ENCODE measurements around the gene LRP8.

LRP8 gene

GRCh38 chr1:53341521-53341895, 13.6 kb upstream of the LRP8 start:
- no peak for DNase-seq (ENCODE audit: extremely low read depth in 1 of 2, low read depth in 1 of 2)

GRCh38 chr1:53340660-53341520, 13.0 kb upstream of the LRP8 start:
- no peak for DNase-seq (ENCODE audit: extremely low read depth in 1 of 2, low read depth in 1 of 2)

- no peak for DNase-seq (ENCODE audit: extremely low read depth in 1 of 2, low read depth in 1 of 2)
These were observed 12.1 kb upstream of the LRP8 start for GRCh38 chr1:53339736-53340635.

GRCh38 chr1:53338423-53338822, 10.6 kb upstream of the LRP8 start:
- no peak for DNase-seq (ENCODE audit: extremely low read depth in 1 of 2, low read depth in 1 of 2)

GRCh38 chr1:53337499-53337898, 9.6 kb upstream of the LRP8 start:
- no peak for DNase-seq (ENCODE audit: extremely low read depth in 1 of 2, low read depth in 1 of 2)

GRCh38 chr1:53336146-53336545, 8.3 kb upstream of the LRP8 start:
- DNase-seq (ENCODE audit: extremely low read depth in 1 of 2, low read depth in 1 of 2), result no peak

GRCh38 chr1:53335661-53336060, 7.8 kb upstream of the LRP8 start:
- DNase-seq (ENCODE audit: extremely low read depth in 1 of 2, low read depth in 1 of 2), result no peak

- DNase-seq (ENCODE audit: extremely low read depth in 1 of 2, low read depth in 1 of 2), result no peak
These were observed 6.9 kb upstream of the LRP8 start for GRCh38 chr1:53334781-53335180.

GRCh38 chr1:53334312-53334711, 6.4 kb upstream of the LRP8 start:
- no peak for DNase-seq (ENCODE audit: extremely low read depth in 1 of 2, low read depth in 1 of 2)

GRCh38 chr1:53332833-53333232, 5.0 kb upstream of the LRP8 start:
- DNase-seq (ENCODE audit: extremely low read depth in 1 of 2, low read depth in 1 of 2), result no peak

GRCh38 chr1:53332186-53332564, 4.3 kb upstream of the LRP8 start:
- no peak for DNase-seq (ENCODE audit: extremely low read depth in 1 of 2, low read depth in 1 of 2)

GRCh38 chr1:53331446-53332185, 3.7 kb upstream of the LRP8 start:
- no peak for DNase-seq (ENCODE audit: extremely low read depth in 1 of 2, low read depth in 1 of 2)

GRCh38 chr1:53330819-53331218, 2.9 kb upstream of the LRP8 start:
- no peak for DNase-seq (ENCODE audit: extremely low read depth in 1 of 2, low read depth in 1 of 2)

- DNase-seq (ENCODE audit: extremely low read depth in 1 of 2, low read depth in 1 of 2), result no peak
These were observed 950 bp upstream of the LRP8 start for GRCh38 chr1:53328541-53329499.

GRCh38 chr1:53327182-53327913, 522 bp downstream of the LRP8 start:
- DNase-seq (ENCODE audit: extremely low read depth in 1 of 2, low read depth in 1 of 2), result peak in 1 of 2 donors; percentile 36

GRCh38 chr1:53326598-53327181, 1.2 kb downstream of the LRP8 start:
- no peak for DNase-seq (ENCODE audit: extremely low read depth in 1 of 2, low read depth in 1 of 2)

- DNase-seq (ENCODE audit: extremely low read depth in 1 of 2, low read depth in 1 of 2), result peak; percentile 73 to 88
These were observed 1.7 kb downstream of the LRP8 start for GRCh38 chr1:53326088-53326597.

GRCh38 chr1:53325326-53326087, 2.4 kb downstream of the LRP8 start:
- DNase-seq (ENCODE audit: extremely low read depth in 1 of 2, low read depth in 1 of 2), result no peak

Data from activated CD8-positive, alpha-beta memory T cell treated with anti-CD3 and anti-CD28 coated beads for 1 hour (primary cell).